HCT116 (cell line): ENCODE data around the gene ID1. TPM values are rescaled to one million over a fixed set of nuclear protein-coding genes. Genes with fewer than 3 reads are reported as not detected.

Experiments
- CBX3 ChIP-seq: IDR thresholded peaks from 2 replicates; pipeline ENCODE4 v1.6.1; 2012; ENCODE audit warnings: low read depth
- ELF1 ChIP-seq: IDR thresholded peaks from 2 replicates; pipeline ENCODE4 v1.6.1; 2012; ENCODE audit warnings: low read depth, borderline replicate concordance
- EZH2 ChIP-seq: fragments of 200-600 bp; sonication (generic); IDR thresholded peaks from 2 replicates; pipeline ENCODE4 v1.6.1; 2017; ENCODE audit warnings: antibody characterized with exemption, mixed run types
- POLR2AphosphoS5 ChIP-seq: IDR thresholded peaks from 2 replicates; pipeline ENCODE4 v1.6.1; 2011; ENCODE audit warnings: mild to moderate bottlenecking, low read depth, low read length, moderate library complexity
- SIN3A ChIP-seq: IDR thresholded peaks from 2 replicates; pipeline ENCODE4 v1.6.1; 2012; ENCODE audit warnings: low read depth
- SP1 ChIP-seq: IDR thresholded peaks from 2 replicates; pipeline ENCODE4 v1.6.1; 2012; ENCODE audit warnings: low read depth
- TCF7L2 ChIP-seq: IDR thresholded peaks from 2 replicates; pipeline ENCODE4 v1.7.0; 2011; ENCODE audit warnings: borderline replicate concordance, inconsistent platforms; ENCODE audit not compliant: insufficient read depth, insufficient read length; ENCODE audit errors: extremely low read depth
- YY1 ChIP-seq: IDR thresholded peaks from 2 replicates; pipeline ENCODE4 v1.6.1; 2011; ENCODE audit warnings: low read length, low read depth, moderate library complexity, mild to moderate bottlenecking; ENCODE audit not compliant: insufficient replicate concordance; ENCODE audit errors: extremely low read depth
- total RNA-seq: library from RNA; stranded (reverse); gene quantifications from one replicate; pipeline ENCODE4 v1.2.1, GENCODE V29; 2021; ENCODE audit not compliant: unreplicated experiment
- TF ChIP-seq, protein P1 (sequence below): IDR thresholded peaks from 2 replicates; pipeline ENCODE4 v1.6.1; 2011; ENCODE audit warnings: mild to moderate bottlenecking, low read length, moderate library complexity; ENCODE audit not compliant: insufficient replicate concordance; ENCODE audit errors: extremely low read depth
- TF ChIP-seq, protein P2 (sequence below), 3 experiments: fragments of 200-600 bp in 1 of 3; sonication (generic) in 1 of 3; IDR thresholded peaks in 2 of 3; conservative IDR thresholded peaks in 1 of 3; 2 replicates each; pipeline ENCODE4 v1.5.1; 2012 to 2017; ENCODE audit warnings: low read depth in 2 of 3, low read length in 2 of 3, antibody characterized with exemption in 1 of 3, borderline replicate concordance in 1 of 3, control low read depth in 1 of 3, mild to moderate bottlenecking in 1 of 3, mixed read lengths in 1 of 3, mixed run types in 1 of 3, moderate library complexity in 1 of 3; ENCODE audit not compliant: insufficient read depth in 1 of 3

Gene ID1
- total RNA-seq, 1 experiment from 2014 or later = 811 TPM

DNA sequence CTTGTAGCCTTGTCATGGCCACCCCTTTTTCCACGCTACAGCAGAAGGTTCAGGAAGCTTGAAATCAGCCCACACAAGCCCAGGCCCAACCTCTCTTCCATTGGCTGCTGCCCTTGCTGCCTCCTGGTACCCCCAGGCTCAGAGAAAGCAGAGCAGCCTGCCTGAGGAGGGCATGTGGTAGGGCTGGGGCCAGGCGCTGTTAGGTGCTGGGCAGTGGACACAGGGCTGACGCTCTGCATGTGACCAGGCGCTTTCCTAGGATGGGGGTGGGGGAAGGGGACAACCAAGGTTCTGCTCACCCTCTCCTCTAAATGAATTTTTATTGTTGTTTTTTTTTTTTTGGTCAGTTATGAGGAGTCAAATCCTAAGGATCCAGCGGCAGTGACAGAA lies 36.3 kb upstream of the ID1 start (continued):
- TF ChIP-seq, protein P1, sequence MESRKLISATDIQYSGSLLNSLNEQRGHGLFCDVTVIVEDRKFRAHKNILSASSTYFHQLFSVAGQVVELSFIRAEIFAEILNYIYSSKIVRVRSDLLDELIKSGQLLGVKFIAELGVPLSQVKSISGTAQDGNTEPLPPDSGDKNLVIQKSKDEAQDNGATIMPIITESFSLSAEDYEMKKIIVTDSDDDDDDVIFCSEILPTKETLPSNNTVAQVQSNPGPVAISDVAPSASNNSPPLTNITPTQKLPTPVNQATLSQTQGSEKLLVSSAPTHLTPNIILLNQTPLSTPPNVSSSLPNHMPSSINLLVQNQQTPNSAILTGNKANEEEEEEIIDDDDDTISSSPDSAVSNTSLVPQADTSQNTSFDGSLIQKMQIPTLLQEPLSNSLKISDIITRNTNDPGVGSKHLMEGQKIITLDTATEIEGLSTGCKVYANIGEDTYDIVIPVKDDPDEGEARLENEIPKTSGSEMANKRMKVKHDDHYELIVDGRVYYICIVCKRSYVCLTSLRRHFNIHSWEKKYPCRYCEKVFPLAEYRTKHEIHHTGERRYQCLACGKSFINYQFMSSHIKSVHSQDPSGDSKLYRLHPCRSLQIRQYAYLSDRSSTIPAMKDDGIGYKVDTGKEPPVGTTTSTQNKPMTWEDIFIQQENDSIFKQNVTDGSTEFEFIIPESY = no peak
- no peak for TF ChIP-seq ELF1
- TF ChIP-seq, protein P2, sequence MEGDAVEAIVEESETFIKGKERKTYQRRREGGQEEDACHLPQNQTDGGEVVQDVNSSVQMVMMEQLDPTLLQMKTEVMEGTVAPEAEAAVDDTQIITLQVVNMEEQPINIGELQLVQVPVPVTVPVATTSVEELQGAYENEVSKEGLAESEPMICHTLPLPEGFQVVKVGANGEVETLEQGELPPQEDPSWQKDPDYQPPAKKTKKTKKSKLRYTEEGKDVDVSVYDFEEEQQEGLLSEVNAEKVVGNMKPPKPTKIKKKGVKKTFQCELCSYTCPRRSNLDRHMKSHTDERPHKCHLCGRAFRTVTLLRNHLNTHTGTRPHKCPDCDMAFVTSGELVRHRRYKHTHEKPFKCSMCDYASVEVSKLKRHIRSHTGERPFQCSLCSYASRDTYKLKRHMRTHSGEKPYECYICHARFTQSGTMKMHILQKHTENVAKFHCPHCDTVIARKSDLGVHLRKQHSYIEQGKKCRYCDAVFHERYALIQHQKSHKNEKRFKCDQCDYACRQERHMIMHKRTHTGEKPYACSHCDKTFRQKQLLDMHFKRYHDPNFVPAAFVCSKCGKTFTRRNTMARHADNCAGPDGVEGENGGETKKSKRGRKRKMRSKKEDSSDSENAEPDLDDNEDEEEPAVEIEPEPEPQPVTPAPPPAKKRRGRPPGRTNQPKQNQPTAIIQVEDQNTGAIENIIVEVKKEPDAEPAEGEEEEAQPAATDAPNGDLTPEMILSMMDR (IDR thresholded peaks at IDR 0.05 in 2 of 3, conservative IDR thresholded peaks at IDR 0.05 in 1 of 3; ENCODE audit: borderline replicate concordance in 1 of 3, insufficient read depth in 1 of 3, low read depth in 2 of 3, low read length in 2 of 3) = no peak
- TF ChIP-seq SP1 = no peak
- TF ChIP-seq POLR2AphosphoS5 = no peak
- no peak for TF ChIP-seq YY1
- no peak for TF ChIP-seq CBX3
- no peak for TF ChIP-seq EZH2
- TF ChIP-seq TCF7L2 = no peak
- no peak for TF ChIP-seq SIN3A
- TF ChIP-seq, all 23 proteins: peak for 0
